MM.1S (cell line): ENCODE data around the gene HECTD2.

ENCODE experiments used
- CTCF ChIP-seq: fragments of 300-600 bp; sonication (generic); IDR thresholded peaks from 2 replicates; pipeline ENCODE4 v1.5.1; 2016; ENCODE audit warnings: antibody characterized with exemption, low read length, mixed read lengths
- EZH2 ChIP-seq: fragments of 300-600 bp; sonication (generic); optimal IDR thresholded peaks from 2 replicates; pipeline ENCODE3; 2017; ENCODE audit warnings: low read depth, mild to moderate bottlenecking, antibody characterized with exemption, low read length, mixed read lengths

- TF ChIP-seq CTCF (no peak), EZH2 (no peak)
Measured at GRCh38 chr10:91536111-91536510, 126.0 kb downstream of the HECTD2 start.
